GM06990 (cell line): Measurements from ENCODE around the gene SPESP1.
"Not testable (repeated sequence)": the region's sequence is repeated elsewhere in the genome, so short reads cannot be mapped to it uniquely, and the experiment has no call there.

Experiments used
- DNase-seq: peaks from one replicate; pipeline ENCODE4 v3.0.0-alpha.2; 2011; ENCODE audit not compliant: insufficient read length; ENCODE audit errors: extremely low read depth
- H3K27me3 ChIP-seq: replicated peaks from 2 replicates; pipeline ENCODE4 v1.6.0; 2011; ENCODE audit warnings: low read length; ENCODE audit not compliant: control insufficient read depth, insufficient read depth
- H3K36me3 ChIP-seq: 2 replicates; pipeline ENCODE4 v1.5.1; 2011; ENCODE audit warnings: low read length; ENCODE audit not compliant: control insufficient read depth, insufficient read depth
- H3K4me3 ChIP-seq: replicated peaks from 2 replicates; pipeline ENCODE4 v1.5.1; 2011; ENCODE audit warnings: low read depth, mild to moderate bottlenecking, control low read depth, low read length
- CTCF ChIP-seq: IDR thresholded peaks from 2 replicates; pipeline ENCODE4 v1.5.1; 2011; ENCODE audit warnings: low read length, control low read depth, mild to moderate bottlenecking, inconsistent platforms; ENCODE audit not compliant: insufficient read depth, poor library complexity, severe bottlenecking

The SPESP1 gene

DNA sequence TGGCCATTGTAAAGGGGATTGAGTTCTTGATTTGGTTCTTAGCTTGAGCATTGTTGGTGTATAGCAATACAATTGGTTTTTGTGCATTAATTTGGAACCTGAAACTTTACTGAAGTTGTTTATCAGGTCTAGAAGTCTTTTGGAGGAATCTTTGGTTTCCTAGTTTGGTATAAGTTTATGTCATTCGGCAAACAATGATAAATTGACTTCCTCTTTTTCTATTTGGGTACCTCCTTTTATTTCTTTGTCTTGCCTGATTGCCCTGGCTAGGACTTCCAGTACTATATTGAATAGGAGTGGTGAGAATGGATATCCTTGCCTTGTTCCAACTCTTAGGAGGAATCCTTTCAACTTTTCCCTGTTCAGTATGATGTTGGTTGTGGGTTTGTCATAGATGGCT, 32.1 kb downstream of the SPESP1 start:
- Histone ChIP-seq H3K36me3 (no peaks in the 10 kb centered on the region), H3K27me3 (no peaks in the 10 kb centered on the region), H3K4me3 (no peak overlapping the region)
- no peak for DNase-seq
- TF ChIP-seq CTCF, result no peak

- not testable (repeated sequence) for H3K4me3 ChIP-seq, H3K36me3 ChIP-seq, DNase-seq, H3K27me3 ChIP-seq
These were observed 33.4 kb downstream of the SPESP1 start for GRCh38 chr15:68963719-68964118.

- no peak for TF ChIP-seq CTCF
- DNase-seq, result no peak
- no peaks in the 10 kb centered on the region for H3K36me3 ChIP-seq
- H3K4me3 ChIP-seq, result no peak overlapping the region
- H3K27me3 ChIP-seq, result no peaks in the 10 kb centered on the region
These were observed 36.7 kb downstream of the SPESP1 start for GRCh38 chr15:68966996-68967395.

GRCh38 chr15:68967948-68968347, 37.6 kb downstream of the SPESP1 start:
- no peak for DNase-seq
- Histone ChIP-seq H3K4me3 (no peak overlapping the region), H3K36me3 (no peaks in the 10 kb centered on the region), H3K27me3 (no peaks in the 10 kb centered on the region)
- no peak for TF ChIP-seq CTCF

GRCh38 chr15:68969298-68969697, 39.0 kb downstream of the SPESP1 start:
- Histone ChIP-seq H3K27me3 (no peaks in the 10 kb centered on the region), H3K4me3 (no peak overlapping the region), H3K36me3 (no peaks in the 10 kb centered on the region)
- TF ChIP-seq CTCF, result no peak
- DNase-seq, result no peak

DNA sequence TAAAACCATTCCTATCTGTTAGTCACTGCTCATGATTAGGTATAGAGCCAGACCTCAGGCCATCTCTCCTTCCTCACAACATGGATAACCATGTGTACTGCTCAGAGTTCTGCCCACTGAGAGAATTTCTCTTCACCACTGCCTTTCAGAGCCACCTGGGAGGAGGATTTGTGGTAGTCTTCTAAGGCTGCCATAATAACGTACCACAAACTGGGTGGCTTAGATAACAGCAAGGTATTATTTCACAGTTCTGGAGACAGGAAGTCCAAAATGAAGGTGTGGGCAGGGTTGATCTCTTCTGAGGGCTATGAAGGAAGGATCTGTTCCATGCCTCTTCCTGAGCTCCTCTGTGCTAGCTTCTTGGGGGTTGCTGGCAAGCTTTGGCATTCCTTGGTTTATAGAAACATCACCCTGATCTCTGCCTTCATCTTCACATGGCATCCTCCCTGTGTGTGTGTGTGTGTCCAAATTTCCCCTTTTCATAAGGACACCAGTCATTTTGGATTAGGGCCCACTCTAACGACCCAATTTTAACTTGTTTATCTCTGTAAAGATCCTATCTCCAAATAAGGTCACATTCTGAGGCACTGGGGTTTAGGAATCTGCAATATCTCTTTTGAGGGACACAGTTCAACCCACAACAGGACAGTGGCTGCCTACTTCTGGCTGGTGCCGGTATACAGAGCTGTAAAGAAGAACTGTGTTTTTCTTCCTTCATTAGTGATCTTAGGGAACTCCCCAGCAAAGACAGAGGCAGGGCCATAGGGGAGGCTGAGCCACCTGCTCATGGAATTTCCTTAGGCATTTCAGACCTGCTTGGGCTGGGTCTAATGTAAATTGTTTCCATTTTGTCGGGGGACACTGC, 42.1 kb downstream of the SPESP1 start:
- DNase-seq, result no peak
- no peak for TF ChIP-seq CTCF

GRCh38 chr15:68975651-68976160, 45.4 kb downstream of the SPESP1 start:
- H3K27me3 ChIP-seq, DNase-seq, H3K4me3 ChIP-seq, H3K36me3 ChIP-seq: not testable (repeated sequence)

More for the DNA sequence above, 42.1 kb downstream of the SPESP1 start:
- no peaks in the 10 kb centered on the region for H3K36me3 ChIP-seq
- H3K4me3 ChIP-seq, result no peak overlapping the region
- no peaks in the 10 kb centered on the region for H3K27me3 ChIP-seq

DNA sequence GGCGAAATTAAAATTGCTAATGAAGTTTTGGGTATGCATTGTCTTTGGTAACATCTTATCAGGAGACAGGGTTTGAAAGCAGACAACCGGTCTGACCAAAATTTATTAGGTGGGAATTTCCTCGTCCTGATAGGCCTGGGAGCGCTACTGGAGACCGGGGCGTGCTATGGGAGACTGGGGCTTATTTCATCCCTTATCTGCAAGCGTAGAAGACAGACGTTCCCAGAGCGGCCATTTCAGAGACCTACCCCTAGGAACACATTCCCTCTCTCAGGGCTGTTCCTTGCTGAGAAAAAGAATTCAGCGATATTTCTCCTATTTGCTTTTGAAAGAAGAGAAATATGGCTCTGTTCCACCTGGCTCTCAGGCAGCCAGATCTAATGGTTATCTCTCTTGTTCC, 47.1 kb downstream of the SPESP1 start:
- DNase-seq, H3K27me3 ChIP-seq, H3K36me3 ChIP-seq, H3K4me3 ChIP-seq: not testable (repeated sequence)
